Measurements from ENCODE around the gene ETV5.

The ETV5 gene

DNA sequence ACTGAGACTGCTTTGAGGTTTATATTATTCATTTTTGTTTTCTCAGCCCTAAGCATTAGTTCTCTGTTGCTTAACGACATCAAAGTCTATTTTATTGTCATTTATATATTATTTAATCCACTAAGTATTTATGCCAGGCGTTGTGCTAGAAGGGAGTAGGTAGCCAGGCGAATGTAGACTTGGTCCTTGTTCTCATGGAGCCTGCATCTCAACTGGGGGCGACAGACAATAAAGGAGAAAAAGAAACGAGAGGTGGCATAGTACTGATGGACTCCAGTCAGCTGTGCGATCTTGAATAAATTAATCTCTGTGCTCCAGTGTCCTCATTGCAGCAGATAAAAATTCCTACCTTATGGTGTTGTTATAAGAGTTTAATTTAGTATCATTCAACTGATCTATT is 49.7 kb downstream of the ETV5 start:
- H3K9ac ChIP-seq (ENCODE audit: low read length): no peak overlapping the region
- H3K4ac ChIP-seq (ENCODE audit: low read depth, low read length): no peak overlapping the region
- H3K4me3 ChIP-seq (ENCODE audit: low read length): no peak overlapping the region
- no peak overlapping the region for H2BK15ac ChIP-seq (replicated peaks; ENCODE audit: low read depth)
- peaks cover 3% of the 10 kb centered on the region for H3K36me3 ChIP-seq (ENCODE audit: control insufficient read depth, insufficient read depth, low read length)
- H3K79me2 ChIP-seq (ENCODE audit: control insufficient read depth, insufficient read depth, low read length): no peaks in the 10 kb centered on the region
- peaks cover 2% of the 10 kb centered on the region for H3K4me1 ChIP-seq (ENCODE audit: control insufficient read depth, low read depth, low read length)
- H2BK120ac ChIP-seq (ENCODE audit: low read depth, low read length): no peak overlapping the region
- no peak overlapping the region for H4K5ac ChIP-seq (ENCODE audit: low read length)
- no peak overlapping the region for H2BK5ac ChIP-seq (ENCODE audit: low read length)
- no CpG with 5 or more reads among the region's 6 CpGs for WGBS (ENCODE audit: extremely low coverage, insufficient coverage, low lambda C conversion rate)
- no peak overlapping the region for H3K23ac ChIP-seq (ENCODE audit: low read length)
- no peak overlapping the region for H2AK5ac ChIP-seq (ENCODE audit: low read length)
- H4K8ac ChIP-seq (ENCODE audit: low read depth, low read length): no peak overlapping the region
- no peak overlapping the region for H3K27ac ChIP-seq (ENCODE audit: low read depth, low read length)
- no peak for DNase-seq
- H3K18ac ChIP-seq (ENCODE audit: low read length): no peak overlapping the region
- no peak overlapping the region for H3K56ac ChIP-seq (ENCODE audit: low read length)
- H3K4me2 ChIP-seq (ENCODE audit: low read length): no peak overlapping the region
- H3K27me3 ChIP-seq (ENCODE audit: insufficient read depth, low read length, poor library complexity): no peaks in the 10 kb centered on the region
- no peaks in the 10 kb centered on the region for H3K79me1 ChIP-seq (ENCODE audit: low read length)

DNA sequence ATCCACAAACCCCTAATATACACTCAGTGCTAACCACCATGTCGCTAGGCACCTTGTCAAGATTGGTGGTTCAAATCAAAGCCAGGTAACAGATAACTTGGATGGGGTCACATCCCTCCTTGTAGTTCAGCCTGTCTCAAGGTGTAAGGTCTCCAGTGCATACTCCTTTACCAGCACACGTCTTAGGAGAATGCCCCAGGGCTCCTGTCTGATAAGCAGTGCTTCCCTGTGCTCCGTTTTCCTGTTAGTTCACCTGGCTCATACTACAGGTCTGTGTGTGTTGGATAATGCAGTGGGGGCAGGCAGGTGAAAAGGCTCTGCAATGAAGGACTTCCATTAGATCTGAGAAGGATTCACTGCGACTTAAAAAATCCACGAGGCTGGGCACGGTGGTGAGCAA is 50.7 kb downstream of the ETV5 start:
- H3K36me3 ChIP-seq (ENCODE audit: control insufficient read depth, insufficient read depth, low read length): peaks cover 3% of the 10 kb centered on the region

DNA sequence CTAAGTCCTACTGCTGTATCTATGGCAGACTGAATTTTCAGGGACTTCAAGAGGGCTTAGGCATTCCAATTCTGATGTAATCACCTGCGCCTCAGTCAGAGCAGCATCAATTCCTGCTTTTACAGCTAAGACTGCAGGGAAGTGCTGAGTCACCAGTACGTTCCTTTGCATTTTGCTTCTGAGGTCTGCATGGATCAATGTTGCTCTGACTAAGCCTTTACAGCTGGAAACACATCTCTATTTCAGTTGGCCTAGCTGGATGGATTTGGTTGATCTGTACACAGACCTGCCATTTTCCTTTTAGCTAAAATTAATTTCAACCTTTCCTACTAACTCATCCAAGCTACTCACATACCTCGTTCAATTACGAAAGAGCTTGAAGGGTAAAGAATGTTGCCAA is 51.3 kb downstream of the ETV5 start:
- H3K79me1 ChIP-seq (ENCODE audit: low read length): no peaks in the 10 kb centered on the region
- no peak overlapping the region for H3K27ac ChIP-seq (ENCODE audit: low read depth, low read length)
- H3K56ac ChIP-seq (ENCODE audit: low read length): no peak overlapping the region
- no peak overlapping the region for H3K9ac ChIP-seq (ENCODE audit: low read length)
- no peak overlapping the region for H2BK15ac ChIP-seq (replicated peaks; ENCODE audit: low read depth)
- no CpG with 5 or more reads among the region's 4 CpGs for WGBS (ENCODE audit: extremely low coverage, insufficient coverage, low lambda C conversion rate)
- H3K4ac ChIP-seq (ENCODE audit: low read depth, low read length): no peak overlapping the region
- no peak overlapping the region for H3K4me3 ChIP-seq (ENCODE audit: low read length)
- H3K4me2 ChIP-seq (ENCODE audit: low read length): no peak overlapping the region
- H4K8ac ChIP-seq (ENCODE audit: low read depth, low read length): no peak overlapping the region
- no peak overlapping the region for H2AK5ac ChIP-seq (ENCODE audit: low read length)
- no peaks in the 10 kb centered on the region for H3K27me3 ChIP-seq (ENCODE audit: insufficient read depth, low read length, poor library complexity)
- H3K79me2 ChIP-seq (ENCODE audit: control insufficient read depth, insufficient read depth, low read length): no peaks in the 10 kb centered on the region
- no peak overlapping the region for H3K23ac ChIP-seq (ENCODE audit: low read length)
- peaks cover 3% of the 10 kb centered on the region for H3K36me3 ChIP-seq (ENCODE audit: control insufficient read depth, insufficient read depth, low read length)
- H2BK120ac ChIP-seq (ENCODE audit: low read depth, low read length): no peak overlapping the region
- peak; percentile 93 for DNase-seq
- H2BK5ac ChIP-seq (ENCODE audit: low read length): no peak overlapping the region
- H4K5ac ChIP-seq (ENCODE audit: low read length): no peak overlapping the region
- H3K4me1 ChIP-seq (ENCODE audit: control insufficient read depth, low read depth, low read length): peaks cover 2% of the 10 kb centered on the region
- no peak overlapping the region for H3K18ac ChIP-seq (ENCODE audit: low read length)

More for the DNA sequence above, 50.7 kb downstream of the ETV5 start:
- H3K27me3 ChIP-seq (ENCODE audit: insufficient read depth, low read length, poor library complexity): no peaks in the 10 kb centered on the region
- H3K27ac ChIP-seq (ENCODE audit: low read depth, low read length): no peak overlapping the region
- no peak overlapping the region for H2BK5ac ChIP-seq (ENCODE audit: low read length)
- no peak overlapping the region for H3K23ac ChIP-seq (ENCODE audit: low read length)
- H3K79me1 ChIP-seq (ENCODE audit: low read length): no peaks in the 10 kb centered on the region
- no peak overlapping the region for H3K18ac ChIP-seq (ENCODE audit: low read length)
- H4K8ac ChIP-seq (ENCODE audit: low read depth, low read length): no peak overlapping the region
- H2BK15ac ChIP-seq (replicated peaks; ENCODE audit: low read depth): no peak overlapping the region
- no CpG with 5 or more reads among the region's 6 CpGs for WGBS (ENCODE audit: extremely low coverage, insufficient coverage, low lambda C conversion rate)
- peak overlapping the region; percentile 37 for H3K4ac ChIP-seq (ENCODE audit: low read depth, low read length)
- no peak overlapping the region for H4K5ac ChIP-seq (ENCODE audit: low read length)
- H2AK5ac ChIP-seq (ENCODE audit: low read length): no peak overlapping the region
- H3K79me2 ChIP-seq (ENCODE audit: control insufficient read depth, insufficient read depth, low read length): no peaks in the 10 kb centered on the region
- H3K4me2 ChIP-seq (ENCODE audit: low read length): no peak overlapping the region
- peaks cover 2% of the 10 kb centered on the region for H3K4me1 ChIP-seq (ENCODE audit: control insufficient read depth, low read depth, low read length)
- no peak overlapping the region for H3K56ac ChIP-seq (ENCODE audit: low read length)
- H2BK120ac ChIP-seq (ENCODE audit: low read depth, low read length): no peak overlapping the region
- H3K4me3 ChIP-seq (ENCODE audit: low read length): no peak overlapping the region
- H3K9ac ChIP-seq (ENCODE audit: low read length): no peak overlapping the region
- peak; percentile 43 for DNase-seq

DNA sequence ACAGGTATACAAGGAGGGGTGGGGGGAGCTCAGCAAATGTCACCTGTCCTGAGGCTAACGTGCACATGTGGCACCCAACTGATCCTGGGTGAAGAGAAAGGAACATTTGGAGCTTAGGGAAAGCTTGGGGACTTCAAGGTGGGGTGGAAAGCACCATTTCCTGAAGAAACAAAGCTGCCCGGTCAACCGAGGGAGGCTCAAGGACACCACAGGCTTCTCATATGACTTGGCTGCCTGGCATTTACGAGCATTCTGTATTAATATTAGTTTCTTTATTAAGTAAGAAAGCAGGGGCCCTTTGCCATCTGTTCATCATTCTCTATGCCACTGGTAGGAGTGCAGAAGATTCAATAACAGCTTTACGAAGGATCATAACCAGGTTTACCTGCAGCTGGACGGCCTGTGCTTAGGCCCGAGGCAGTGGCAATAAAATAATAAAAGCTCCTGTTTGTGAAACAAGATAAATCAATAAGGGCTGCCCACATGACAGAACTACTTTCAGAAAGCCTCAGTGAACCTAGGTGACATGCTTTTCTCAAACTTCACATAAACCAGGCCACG is 54.0 kb downstream of the ETV5 start:
- Histone ChIP-seq H2AK5ac (ENCODE audit: low read length) (no peak overlapping the region), H3K79me2 (ENCODE audit: control insufficient read depth, insufficient read depth, low read length) (no peaks in the 10 kb centered on the region), H3K36me3 (ENCODE audit: control insufficient read depth, insufficient read depth, low read length) (peaks cover 1% of the 10 kb centered on the region), H3K4ac (ENCODE audit: low read depth, low read length) (no peak overlapping the region), H3K27ac (ENCODE audit: low read depth, low read length) (no peak overlapping the region), H2BK15ac (replicated peaks; ENCODE audit: low read depth) (no peak overlapping the region), H3K23ac (ENCODE audit: low read length) (no peak overlapping the region), H3K56ac (ENCODE audit: low read length) (no peak overlapping the region), H2BK120ac (ENCODE audit: low read depth, low read length) (no peak overlapping the region), H3K9ac (ENCODE audit: low read length) (no peak overlapping the region), H4K8ac (ENCODE audit: low read depth, low read length) (no peak overlapping the region), H3K4me2 (ENCODE audit: low read length) (no peak overlapping the region), H4K5ac (ENCODE audit: low read length) (no peak overlapping the region), H3K79me1 (ENCODE audit: low read length) (no peaks in the 10 kb centered on the region), H3K4me3 (ENCODE audit: low read length) (no peak overlapping the region), H2BK5ac (ENCODE audit: low read length) (no peak overlapping the region), H3K27me3 (ENCODE audit: insufficient read depth, low read length, poor library complexity) (no peaks in the 10 kb centered on the region), H3K18ac (ENCODE audit: low read length) (no peak overlapping the region), H3K4me1 (ENCODE audit: control insufficient read depth, low read depth, low read length) (peaks cover 2% of the 10 kb centered on the region)
- no CpG with 5 or more reads among the region's 8 CpGs for WGBS (ENCODE audit: extremely low coverage, insufficient coverage, low lambda C conversion rate)
- no peak for DNase-seq

DNA sequence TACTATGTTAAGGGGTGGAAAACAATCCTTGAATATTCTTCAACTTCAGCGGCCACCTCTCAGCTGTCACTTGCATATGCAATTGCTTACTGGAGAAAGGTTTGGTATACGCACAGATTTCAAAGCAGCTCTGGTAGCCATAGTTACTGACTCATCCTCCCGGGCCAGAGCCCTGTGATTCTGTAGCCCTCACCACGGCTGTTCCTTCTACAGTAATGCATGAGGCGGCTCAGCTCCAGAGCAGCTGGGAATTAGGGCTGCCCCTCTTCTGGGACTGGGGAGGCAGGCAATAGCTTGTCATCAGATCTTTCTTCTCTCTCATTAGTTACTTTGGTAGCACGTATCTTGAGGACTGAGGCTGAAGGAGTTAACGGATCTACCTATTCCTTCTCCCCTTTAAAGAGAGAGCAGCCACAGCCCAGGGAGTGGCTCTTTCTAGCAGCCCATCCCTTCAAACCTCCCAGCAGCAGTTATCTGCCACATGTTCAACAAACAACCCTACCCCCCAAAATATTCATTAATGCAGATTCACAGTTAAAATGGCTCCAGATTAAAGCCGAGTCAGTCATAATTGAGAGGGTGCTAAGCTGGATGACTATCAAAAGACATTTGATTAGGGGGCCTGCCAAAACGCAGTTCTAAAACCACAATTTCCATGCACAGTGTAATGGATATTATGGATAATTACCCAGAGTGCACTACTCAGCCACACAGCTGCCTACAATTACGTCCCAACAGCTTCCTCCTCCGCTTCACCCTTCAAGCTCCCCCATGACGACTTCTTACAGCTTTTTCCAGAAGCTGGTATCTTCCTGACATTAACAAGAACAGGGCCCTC is 54.7 kb downstream of the ETV5 start:
- H3K79me2 ChIP-seq (ENCODE audit: control insufficient read depth, insufficient read depth, low read length): no peaks in the 10 kb centered on the region
- H3K79me1 ChIP-seq (ENCODE audit: low read length): no peaks in the 10 kb centered on the region
- no peak overlapping the region for H2BK5ac ChIP-seq (ENCODE audit: low read length)
- no CpG with 5 or more reads among the region's 12 CpGs for WGBS (ENCODE audit: extremely low coverage, insufficient coverage, low lambda C conversion rate)
- no peaks in the 10 kb centered on the region for H3K27me3 ChIP-seq (ENCODE audit: insufficient read depth, low read length, poor library complexity)
- H3K9ac ChIP-seq (ENCODE audit: low read length): no peak overlapping the region
- no peak overlapping the region for H3K4me2 ChIP-seq (ENCODE audit: low read length)
- H2BK120ac ChIP-seq (ENCODE audit: low read depth, low read length): no peak overlapping the region
- peaks cover 2% of the 10 kb centered on the region for H3K4me1 ChIP-seq (ENCODE audit: control insufficient read depth, low read depth, low read length)
- H3K23ac ChIP-seq (ENCODE audit: low read length): no peak overlapping the region
- H3K4me3 ChIP-seq (ENCODE audit: low read length): no peak overlapping the region
- H3K36me3 ChIP-seq (ENCODE audit: control insufficient read depth, insufficient read depth, low read length): peaks cover 1% of the 10 kb centered on the region
- H3K18ac ChIP-seq (ENCODE audit: low read length): no peak overlapping the region
- no peak overlapping the region for H4K8ac ChIP-seq (ENCODE audit: low read depth, low read length)
- no peak overlapping the region for H3K4ac ChIP-seq (ENCODE audit: low read depth, low read length)
- H3K27ac ChIP-seq (ENCODE audit: low read depth, low read length): no peak overlapping the region
- H2BK15ac ChIP-seq (replicated peaks; ENCODE audit: low read depth): no peak overlapping the region
- H3K56ac ChIP-seq (ENCODE audit: low read length): no peak overlapping the region
- H4K5ac ChIP-seq (ENCODE audit: low read length): no peak overlapping the region
- H2AK5ac ChIP-seq (ENCODE audit: low read length): no peak overlapping the region
- DNase-seq: peak; percentile 54
